ENCODE data around the gene SLAMF8.

SLAMF8 gene

DNA sequence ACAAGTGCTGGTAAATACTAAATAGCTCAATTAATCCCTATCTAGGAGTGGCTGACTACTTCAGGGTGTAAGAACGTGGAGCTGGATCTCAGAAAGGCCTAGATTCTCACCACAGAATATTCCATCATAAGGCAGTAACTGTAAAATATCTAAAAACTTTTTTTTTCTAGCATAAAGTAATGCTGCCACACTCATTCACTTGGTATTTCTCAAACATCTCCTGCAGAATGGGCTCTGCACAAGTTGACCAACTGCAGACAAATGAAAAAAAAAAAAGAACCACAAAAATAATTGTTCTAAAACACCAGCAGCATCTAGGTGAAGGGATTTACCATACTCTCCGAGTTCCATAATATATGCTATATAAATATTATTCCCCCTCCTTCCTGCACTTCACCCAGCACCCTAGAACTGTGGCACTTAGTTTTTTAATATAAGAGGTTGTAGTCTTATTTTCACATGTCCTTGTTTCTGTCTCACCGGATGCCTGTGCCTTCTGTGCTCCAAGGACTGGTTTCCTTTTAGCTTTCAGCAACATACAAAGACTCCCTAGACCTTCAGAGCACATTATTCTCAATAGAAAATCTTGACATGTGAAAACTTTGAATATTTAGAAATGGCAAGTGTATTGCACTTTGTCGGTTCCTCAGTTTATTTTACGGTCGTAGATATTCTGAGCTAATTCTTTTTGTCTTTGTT, 26.9 kb downstream of the SLAMF8 start:
- no peaks in the 10 kb centered on the region for H3K36me3 ChIP-seq (ENCODE audit: low read length)
- H4K20me1 ChIP-seq (ENCODE audit: low read depth, low read length), result no peaks in the 10 kb centered on the region
- H3K9ac ChIP-seq (ENCODE audit: low read length), result no peak overlapping the region
- H3K4me2 ChIP-seq (ENCODE audit: low read depth, low read length, poor library complexity, severe bottlenecking), result no peak overlapping the region
- H3K27me3 ChIP-seq (ENCODE audit: low read length), result no peaks in the 10 kb centered on the region
- H3K4me3 ChIP-seq (ENCODE audit: insufficient read depth, low read length, poor library complexity, severe bottlenecking), result no peak overlapping the region
- no peaks in the 10 kb centered on the region for H3K79me2 ChIP-seq (ENCODE audit: insufficient read depth, low read length)
- H3K27ac ChIP-seq (ENCODE audit: low read depth, low read length), result no peak overlapping the region
- H3F3A ChIP-seq (ENCODE audit: insufficient read depth), result no peaks in the 10 kb centered on the region
- no peaks in the 10 kb centered on the region for H3K9me2 ChIP-seq (replicated peaks; ENCODE audit: insufficient read depth, low read length)
- no peak for TF ChIP-seq EZH2phosphoT487 (conservative IDR thresholded peaks at IDR 0.05; ENCODE audit: low read length)
- no peak overlapping the region for H2AFZ ChIP-seq (ENCODE audit: low read depth, low read length, severe bottlenecking)
- H3K9me3 ChIP-seq (ENCODE audit: insufficient read depth, low read length), result no peaks in the 10 kb centered on the region

DNA sequence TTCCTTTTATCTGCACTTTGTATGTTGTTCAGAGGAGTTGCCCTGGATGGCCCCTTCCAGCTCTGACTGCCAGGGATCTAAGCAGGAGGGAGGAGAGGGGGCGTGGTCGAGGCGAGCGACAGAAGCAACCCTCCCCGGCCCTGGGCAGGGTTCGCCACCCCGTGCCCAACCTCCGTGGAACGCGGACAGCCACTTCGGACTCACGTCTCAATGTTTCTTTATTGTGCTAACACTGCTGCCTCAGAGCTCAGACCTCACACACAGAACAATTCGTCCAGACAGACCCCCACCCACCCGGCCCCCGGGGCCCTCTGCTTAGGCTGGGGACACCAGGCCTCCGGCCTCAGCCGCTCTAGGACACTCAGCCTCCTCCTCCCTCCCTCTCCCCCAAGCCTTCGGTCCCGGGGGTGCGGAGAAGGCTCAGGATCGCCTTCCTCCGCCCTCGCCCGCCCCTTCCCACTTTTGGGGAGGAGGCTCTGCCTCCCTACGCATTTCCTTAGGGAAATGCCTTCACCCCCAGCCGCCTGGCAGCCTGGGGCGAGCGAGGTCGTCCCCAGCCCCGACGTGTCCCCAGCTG, 27.5 kb downstream of the SLAMF8 start:
- no peaks in the 10 kb centered on the region for H3K9me3 ChIP-seq (ENCODE audit: insufficient read depth, low read length)
- H3K4me2 ChIP-seq (ENCODE audit: low read depth, low read length, poor library complexity, severe bottlenecking), result no peak overlapping the region
- H4K20me1 ChIP-seq (ENCODE audit: low read depth, low read length), result no peaks in the 10 kb centered on the region
- H3K36me3 ChIP-seq (ENCODE audit: low read length), result no peaks in the 10 kb centered on the region
- no peaks in the 10 kb centered on the region for H3K79me2 ChIP-seq (ENCODE audit: insufficient read depth, low read length)
- H3K9me2 ChIP-seq (replicated peaks; ENCODE audit: insufficient read depth, low read length), result no peaks in the 10 kb centered on the region
- H3K27ac ChIP-seq (ENCODE audit: low read depth, low read length), result no peak overlapping the region
- no peaks in the 10 kb centered on the region for H3K27me3 ChIP-seq (ENCODE audit: low read length)
- TF ChIP-seq EZH2phosphoT487 (conservative IDR thresholded peaks at IDR 0.05; ENCODE audit: low read length) (no peak), CTCF (IDR thresholded peaks at IDR 0.05; ENCODE audit: insufficient read depth, low read length, poor library complexity, severe bottlenecking) (no peak)
- no peak overlapping the region for H3K4me3 ChIP-seq (ENCODE audit: insufficient read depth, low read length, poor library complexity, severe bottlenecking)
- H3K9ac ChIP-seq (ENCODE audit: low read length), result no peak overlapping the region
- H2AFZ ChIP-seq (ENCODE audit: low read depth, low read length, severe bottlenecking), result no peak overlapping the region
- no peaks in the 10 kb centered on the region for H3F3A ChIP-seq (ENCODE audit: insufficient read depth)

GRCh38 chr1:159854693-159855192, 28.1 kb downstream of the SLAMF8 start:
- Histone ChIP-seq H3K9me2 (replicated peaks; ENCODE audit: insufficient read depth, low read length) (no peaks in the 10 kb centered on the region), H3K36me3 (ENCODE audit: low read length) (no peaks in the 10 kb centered on the region), H3K27ac (ENCODE audit: low read depth, low read length) (no peak overlapping the region), H3K9ac (ENCODE audit: low read length) (no peak overlapping the region), H3F3A (ENCODE audit: insufficient read depth) (no peaks in the 10 kb centered on the region), H3K4me3 (ENCODE audit: insufficient read depth, low read length, poor library complexity, severe bottlenecking) (no peak overlapping the region), H3K79me2 (ENCODE audit: insufficient read depth, low read length) (no peaks in the 10 kb centered on the region), H4K20me1 (ENCODE audit: low read depth, low read length) (no peaks in the 10 kb centered on the region), H2AFZ (ENCODE audit: low read depth, low read length, severe bottlenecking) (no peak overlapping the region), H3K4me2 (ENCODE audit: low read depth, low read length, poor library complexity, severe bottlenecking) (no peak overlapping the region), H3K27me3 (ENCODE audit: low read length) (no peaks in the 10 kb centered on the region), H3K9me3 (ENCODE audit: insufficient read depth, low read length) (no peaks in the 10 kb centered on the region)
- no peak for TF ChIP-seq CTCF (IDR thresholded peaks at IDR 0.05; ENCODE audit: insufficient read depth, low read length, poor library complexity, severe bottlenecking)
- TF ChIP-seq EZH2phosphoT487 (conservative IDR thresholded peaks at IDR 0.05; ENCODE audit: low read length), result no peak

GRCh38 chr1:159855709-159856108, 29.0 kb downstream of the SLAMF8 start:
- H3K4me3 ChIP-seq (ENCODE audit: insufficient read depth, low read length, poor library complexity, severe bottlenecking), result no peak overlapping the region
- H3K9me2 ChIP-seq (replicated peaks; ENCODE audit: insufficient read depth, low read length), result no peaks in the 10 kb centered on the region
- H3K79me2 ChIP-seq (ENCODE audit: insufficient read depth, low read length), result no peaks in the 10 kb centered on the region
- no peak overlapping the region for H2AFZ ChIP-seq (ENCODE audit: low read depth, low read length, severe bottlenecking)
- H3K4me2 ChIP-seq (ENCODE audit: low read depth, low read length, poor library complexity, severe bottlenecking), result no peak overlapping the region
- no peaks in the 10 kb centered on the region for H3K9me3 ChIP-seq (ENCODE audit: insufficient read depth, low read length)
- no peaks in the 10 kb centered on the region for H3K36me3 ChIP-seq (ENCODE audit: low read length)
- H3K27me3 ChIP-seq (ENCODE audit: low read length), result no peaks in the 10 kb centered on the region
- H3F3A ChIP-seq (ENCODE audit: insufficient read depth), result no peaks in the 10 kb centered on the region
- H3K27ac ChIP-seq (ENCODE audit: low read depth, low read length), result no peak overlapping the region
- no peak overlapping the region for H3K9ac ChIP-seq (ENCODE audit: low read length)
- H4K20me1 ChIP-seq (ENCODE audit: low read depth, low read length), result no peaks in the 10 kb centered on the region
- TF ChIP-seq EZH2phosphoT487 (conservative IDR thresholded peaks at IDR 0.05; ENCODE audit: low read length) (no peak), CTCF (IDR thresholded peaks at IDR 0.05; ENCODE audit: insufficient read depth, low read length, poor library complexity, severe bottlenecking) (no peak)
